HG03280 (cell line): Measurements from ENCODE around the gene FGG.

Source experiments
- ATAC-seq: cut with Tn5 transposase; IDR thresholded peaks from one replicate; pipeline ENCODE4 v1.9.1; 2021; ENCODE audit warnings: mild to moderate bottlenecking, moderate library complexity; ENCODE audit not compliant: unreplicated experiment

The FGG gene

DNA sequence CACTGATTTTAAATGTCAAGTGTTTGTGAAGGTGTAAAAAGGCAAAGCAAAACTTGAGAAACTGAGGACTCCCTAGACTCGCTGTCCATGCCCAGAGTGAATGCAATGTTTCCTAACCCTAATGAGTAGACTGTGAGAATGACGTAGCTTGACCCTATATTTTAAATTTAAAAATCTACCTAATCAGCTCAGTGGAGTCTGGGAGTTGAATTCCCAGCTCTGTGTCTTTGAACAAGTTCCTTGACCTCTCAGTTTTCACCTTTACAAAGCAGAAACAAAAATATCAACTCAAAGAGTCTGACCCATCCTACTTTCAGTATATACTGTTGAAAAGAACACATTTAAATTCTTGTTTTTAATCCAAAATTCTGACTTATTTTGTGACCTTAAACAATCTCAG lies 24.3 kb downstream of the FGG start:
- no peak for ATAC-seq

DNA sequence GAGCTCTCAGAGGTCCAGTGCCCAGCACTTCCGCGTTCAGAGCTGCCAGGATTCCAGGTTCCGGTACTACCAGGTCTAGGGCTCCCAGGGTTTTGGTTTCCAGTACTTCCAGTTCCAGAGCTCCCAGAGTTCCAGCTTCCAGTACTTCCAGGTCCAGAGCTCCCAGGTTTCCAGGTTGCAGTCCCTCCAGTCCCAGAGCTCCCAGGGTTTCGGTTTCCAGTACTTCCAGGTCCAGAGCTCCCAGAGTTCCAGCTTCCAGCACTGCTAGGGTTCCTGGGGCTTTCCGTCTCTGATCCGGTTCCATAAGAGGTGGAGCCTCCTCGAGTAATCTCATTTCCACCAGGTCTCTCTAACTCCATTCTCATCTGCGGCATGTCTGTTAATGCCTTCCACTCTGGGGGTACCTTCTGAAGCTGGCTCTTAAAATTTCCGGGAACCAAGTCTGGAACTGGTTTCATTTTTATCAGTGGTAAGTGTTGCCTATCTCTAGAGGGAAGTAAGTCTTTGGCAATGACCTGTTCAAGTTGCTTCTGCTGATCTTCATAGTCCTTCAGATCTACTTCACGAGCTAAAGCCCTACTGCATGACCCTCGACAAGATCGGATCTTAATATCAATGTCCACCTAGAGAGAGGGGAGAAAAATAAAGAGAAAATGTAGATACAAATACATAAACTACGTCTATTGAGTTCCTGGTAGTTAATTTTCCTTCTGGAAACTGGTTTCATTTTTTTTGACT lies 26.0 kb downstream of the FGG start:
- no peak for ATAC-seq

DNA sequence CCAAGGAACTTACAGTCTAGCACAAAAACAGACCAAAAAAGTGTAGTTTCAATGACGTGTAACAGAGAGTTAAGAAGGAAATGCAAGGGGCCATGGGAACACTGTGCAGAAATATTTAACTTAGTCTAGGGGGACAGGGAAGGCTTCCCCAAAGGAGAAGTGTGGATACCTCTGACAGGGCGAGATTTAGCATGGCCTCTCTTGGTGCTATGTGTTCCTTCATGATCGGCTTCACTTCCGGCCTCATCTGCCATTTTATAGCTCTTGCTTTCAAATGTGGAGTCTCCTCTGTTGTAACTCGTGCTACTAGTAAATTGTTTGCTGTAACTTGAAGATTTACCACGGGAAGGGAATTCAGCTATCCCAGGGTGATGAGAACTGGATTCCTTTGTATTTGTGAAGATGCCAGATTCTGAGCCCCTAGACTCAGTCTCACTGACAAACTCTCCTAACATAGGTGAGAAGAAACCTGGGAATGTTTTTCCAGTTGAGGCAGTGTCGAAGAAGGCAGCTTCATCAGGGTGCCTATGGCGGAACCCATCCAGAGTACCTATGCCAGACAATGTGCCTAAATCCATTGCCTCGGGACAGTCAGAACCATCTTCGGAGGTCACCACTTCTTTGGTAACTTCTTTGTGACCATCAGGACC lies 27.0 kb downstream of the FGG start:
- no peak for ATAC-seq

DNA sequence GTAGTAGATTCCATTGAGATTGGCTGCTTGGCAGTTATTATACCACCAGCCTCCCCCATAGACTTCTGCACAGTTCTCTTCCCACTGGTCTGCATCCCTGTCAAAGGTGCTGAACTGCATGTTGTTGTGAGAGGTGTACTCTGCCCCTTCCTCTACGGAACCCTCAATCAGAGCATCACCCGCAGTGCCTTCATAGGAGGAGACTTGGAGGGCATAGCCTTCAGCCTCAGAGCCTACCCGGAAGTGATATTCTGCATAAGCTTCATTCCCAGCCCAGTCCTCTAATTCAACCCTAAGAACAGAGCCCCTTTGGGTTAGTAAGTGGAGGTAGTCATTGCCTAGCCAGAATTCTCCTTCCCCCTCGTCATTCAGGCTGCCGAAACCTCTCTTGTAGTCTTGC lies 28.2 kb downstream of the FGG start:
- no peak for ATAC-seq

DNA sequence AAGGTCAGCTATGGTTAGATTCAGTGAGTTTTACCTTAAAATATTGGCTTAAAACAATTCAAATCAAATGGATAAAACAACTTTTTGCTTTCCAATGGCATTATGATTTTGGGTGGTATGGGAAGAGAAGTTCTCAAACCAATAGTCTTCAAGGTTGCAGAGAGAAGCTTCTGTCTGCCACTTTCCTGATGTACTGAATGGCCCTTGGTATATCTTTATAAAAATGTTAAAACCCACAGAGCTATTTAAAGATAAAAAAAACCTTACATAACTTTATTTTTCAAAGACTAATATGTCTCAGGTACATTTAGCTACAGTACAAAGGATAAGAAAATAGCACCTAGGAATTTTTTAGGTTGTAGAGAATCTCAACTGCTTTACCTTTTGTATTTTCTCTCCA lies 28.8 kb downstream of the FGG start:
- ATAC-seq, result no peak

DNA sequence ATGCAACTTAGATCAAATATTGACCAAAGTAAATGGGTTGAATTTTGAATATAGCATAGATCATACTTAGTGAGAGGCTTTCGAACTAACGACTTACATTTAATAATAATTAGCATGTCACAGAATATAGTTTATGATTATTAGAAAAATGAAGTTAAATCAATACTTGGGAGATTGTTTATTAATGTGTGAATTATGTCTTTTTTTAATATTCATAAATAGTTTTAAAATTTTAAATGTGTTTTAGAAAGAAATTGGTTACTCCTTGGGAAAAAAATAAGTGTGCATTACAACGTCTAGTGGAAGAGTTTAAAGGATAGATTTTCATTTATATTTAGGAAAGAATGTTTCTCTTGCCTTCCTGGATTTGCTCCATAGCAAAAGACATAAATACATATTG lies 29.2 kb downstream of the FGG start:
- no peak for ATAC-seq

DNA sequence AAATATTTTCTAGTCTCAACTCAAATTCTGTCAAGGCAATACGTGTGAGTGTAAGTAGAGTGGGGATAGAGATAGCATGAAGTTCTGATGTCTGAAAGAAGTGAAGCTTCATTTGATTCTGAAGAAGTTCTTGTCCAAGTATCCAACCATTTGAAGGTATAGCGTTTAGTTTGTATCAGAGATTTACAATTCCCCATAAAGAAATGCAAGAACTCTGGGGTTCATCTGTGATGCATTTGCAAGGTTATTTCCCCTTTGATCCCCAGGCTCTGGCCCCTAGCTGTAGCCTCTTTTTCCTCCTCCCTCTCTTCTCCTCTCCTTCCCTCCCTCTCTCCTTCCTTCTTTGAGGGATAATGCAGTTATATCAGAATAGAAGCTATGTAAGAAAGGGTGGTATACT lies 29.7 kb downstream of the FGG start:
- ATAC-seq, result no peak

DNA sequence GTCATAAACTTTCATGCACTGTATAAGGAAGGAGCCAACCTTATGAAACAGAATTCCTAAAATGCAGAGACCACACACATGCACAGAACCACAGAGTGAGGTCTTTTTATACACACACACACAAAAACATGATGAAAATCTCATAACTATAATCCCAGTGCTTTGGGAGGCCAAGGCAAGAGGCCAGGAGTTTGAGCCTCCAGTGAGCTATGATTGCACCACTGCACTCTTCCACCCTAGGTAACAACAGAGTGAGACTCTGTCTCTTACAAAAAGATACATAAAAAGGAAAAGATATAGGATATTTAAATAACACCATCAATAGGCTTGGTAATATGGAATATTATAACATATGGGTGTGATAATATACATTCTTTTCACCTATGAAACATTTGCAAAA lies 32.5 kb downstream of the FGG start:
- no peak for ATAC-seq

DNA sequence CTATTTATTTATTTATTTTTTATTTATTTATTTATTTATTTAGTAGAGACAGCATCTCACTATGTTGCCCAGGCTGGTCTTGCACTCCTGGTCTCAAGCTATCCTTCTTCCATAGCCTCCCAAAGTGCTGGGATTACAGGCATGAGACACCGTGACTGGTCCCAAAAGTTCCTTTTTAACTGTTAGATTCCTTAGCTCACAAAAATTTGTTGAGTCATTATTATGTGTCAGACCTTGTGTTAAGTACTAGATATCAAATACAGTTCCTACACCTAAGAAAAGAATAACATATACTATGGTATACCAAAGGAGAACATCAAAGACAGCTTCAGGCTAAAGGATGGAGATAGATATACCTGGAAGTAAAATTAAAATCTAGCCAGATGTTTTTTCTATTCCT lies 33.5 kb downstream of the FGG start:
- ATAC-seq, result no peak

DNA sequence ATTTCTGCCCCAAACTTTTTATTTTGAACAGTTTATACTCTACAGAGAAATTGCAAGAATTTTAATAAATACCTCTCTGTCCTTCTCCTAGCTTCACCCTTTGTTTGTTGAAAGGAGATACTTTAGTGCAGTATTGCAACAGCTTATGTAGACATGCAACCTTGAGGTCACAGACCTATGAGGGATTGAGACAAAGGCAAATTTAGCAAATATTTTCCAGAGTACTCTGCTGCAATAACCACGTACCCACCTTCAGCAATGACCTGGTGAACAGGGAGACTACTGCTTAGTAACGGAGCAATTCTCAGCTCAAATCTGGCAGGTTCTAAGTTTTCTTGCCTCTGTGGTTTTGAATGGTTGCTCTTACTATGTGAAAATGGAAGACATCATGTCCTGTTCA lies 35.1 kb downstream of the FGG start:
- ATAC-seq, result no peak

DNA sequence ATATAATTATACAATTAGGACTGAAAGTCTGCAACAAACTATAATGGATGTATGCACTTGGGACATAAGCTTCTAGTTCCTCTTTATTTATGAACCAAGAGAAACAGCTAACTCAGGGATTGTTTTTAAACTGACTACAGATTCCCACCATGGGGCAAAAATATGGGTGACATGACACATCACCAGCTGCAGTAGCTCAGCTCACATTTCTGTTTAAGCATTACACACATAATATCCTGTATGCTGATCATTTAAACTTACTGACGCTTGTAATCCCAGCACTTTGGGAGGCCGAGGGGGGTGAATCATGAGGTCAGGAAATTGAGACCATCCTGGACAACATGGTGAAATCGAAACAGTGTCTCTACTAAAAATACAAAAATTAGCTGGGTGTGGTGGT lies 38.1 kb downstream of the FGG start:
- no peak for ATAC-seq

DNA sequence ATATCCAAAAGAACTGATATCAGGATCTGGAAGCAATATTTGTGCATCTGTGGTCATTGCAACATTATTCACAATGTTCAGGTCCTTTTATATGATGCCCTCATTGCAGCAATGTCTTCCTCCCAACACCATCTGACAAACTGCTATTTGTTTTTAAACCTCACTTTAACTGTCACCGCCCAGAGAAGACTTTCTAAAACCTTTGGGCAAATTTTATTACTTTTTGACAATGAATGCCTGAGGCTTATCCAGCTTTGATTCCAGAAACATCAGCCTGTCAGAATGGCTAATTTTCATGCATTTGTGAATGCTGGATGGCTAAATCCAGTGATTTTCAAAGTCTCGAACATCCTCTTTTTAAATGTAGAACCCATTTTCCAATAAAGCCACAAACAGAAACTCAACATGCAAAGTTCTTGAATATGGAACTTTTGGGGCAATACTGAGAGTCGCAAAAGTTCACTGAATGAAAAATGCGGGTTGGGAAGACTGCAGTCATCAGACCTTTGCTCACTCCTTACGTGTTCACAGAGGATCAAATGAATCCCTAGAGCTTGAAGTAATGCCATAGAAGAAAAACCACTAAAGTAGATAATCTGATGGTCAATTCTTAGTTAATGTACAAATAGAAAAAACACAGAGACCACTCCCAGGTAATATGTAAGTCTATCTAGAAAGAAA lies 39.1 kb downstream of the FGG start:
- no peak for ATAC-seq

DNA sequence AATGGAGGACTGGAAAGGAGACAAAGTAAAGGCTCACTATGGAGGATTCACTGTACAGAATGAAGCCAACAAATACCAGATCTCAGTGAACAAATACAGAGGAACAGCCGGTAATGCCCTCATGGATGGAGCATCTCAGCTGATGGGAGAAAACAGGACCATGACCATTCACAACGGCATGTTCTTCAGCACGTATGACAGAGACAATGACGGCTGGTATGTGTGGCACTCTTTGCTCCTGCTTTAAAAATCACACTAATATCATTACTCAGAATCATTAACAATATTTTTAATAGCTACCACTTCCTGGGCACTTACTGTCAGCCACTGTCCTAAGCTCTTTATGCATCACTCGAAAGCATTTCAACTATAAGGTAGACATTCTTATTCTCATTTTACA lies 42.9 kb downstream of the FGG start:
- ATAC-seq, result no peak

DNA sequence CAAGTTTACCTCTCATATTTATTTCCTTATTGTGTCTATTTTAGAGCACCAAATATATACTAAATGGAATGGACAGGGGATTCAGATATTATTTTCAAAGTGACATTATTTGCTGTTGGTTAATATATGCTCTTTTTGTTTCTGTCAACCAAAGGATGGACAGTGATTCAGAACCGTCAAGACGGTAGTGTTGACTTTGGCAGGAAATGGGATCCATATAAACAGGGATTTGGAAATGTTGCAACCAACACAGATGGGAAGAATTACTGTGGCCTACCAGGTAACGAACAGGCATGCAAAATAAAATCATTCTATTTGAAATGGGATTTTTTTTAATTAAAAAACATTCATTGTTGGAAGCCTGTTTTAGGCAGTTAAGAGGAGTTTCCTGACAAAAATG lies 43.4 kb downstream of the FGG start:
- no peak for ATAC-seq

DNA sequence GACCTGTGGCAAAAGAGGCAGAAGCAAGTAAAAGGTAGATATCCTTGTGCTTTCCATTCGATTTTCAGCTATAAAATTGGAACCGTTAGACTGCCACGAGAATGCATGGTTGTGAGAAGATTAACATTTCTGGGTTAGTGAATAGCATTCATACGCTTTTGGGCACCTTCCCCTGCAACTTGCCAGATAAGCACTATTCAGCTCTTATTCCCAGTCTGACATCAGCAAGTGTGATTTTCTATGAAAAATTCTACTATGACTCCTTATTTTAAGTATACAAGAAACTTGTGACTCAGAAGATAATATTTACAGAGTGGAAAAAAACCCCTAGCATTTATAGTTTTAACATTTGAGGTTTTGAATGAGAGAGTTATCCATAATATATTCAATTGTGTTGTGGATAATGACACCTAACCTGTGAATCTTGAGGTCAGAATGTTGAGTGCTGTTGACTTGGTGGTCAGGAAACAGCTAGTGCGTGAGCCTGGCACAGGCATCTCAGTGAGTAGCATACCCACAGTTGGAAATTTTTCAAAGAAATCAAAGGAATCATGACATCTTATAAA lies 45.7 kb downstream of the FGG start:
- no peak for ATAC-seq

DNA sequence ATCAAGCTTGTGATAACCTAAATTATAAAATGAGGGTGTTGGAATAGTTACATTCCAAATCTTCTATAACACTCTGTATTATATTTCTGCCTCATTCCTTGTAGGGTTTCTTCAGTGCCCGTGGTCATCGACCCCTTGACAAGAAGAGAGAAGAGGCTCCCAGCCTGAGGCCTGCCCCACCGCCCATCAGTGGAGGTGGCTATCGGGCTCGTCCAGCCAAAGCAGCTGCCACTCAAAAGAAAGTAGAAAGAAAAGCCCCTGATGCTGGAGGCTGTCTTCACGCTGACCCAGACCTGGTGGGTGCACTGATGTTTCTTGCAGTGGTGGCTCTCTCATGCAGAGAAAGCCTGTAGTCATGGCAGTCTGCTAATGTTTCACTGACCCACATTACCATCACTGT lies 46.8 kb downstream of the FGG start:
- ATAC-seq, result no peak

DNA sequence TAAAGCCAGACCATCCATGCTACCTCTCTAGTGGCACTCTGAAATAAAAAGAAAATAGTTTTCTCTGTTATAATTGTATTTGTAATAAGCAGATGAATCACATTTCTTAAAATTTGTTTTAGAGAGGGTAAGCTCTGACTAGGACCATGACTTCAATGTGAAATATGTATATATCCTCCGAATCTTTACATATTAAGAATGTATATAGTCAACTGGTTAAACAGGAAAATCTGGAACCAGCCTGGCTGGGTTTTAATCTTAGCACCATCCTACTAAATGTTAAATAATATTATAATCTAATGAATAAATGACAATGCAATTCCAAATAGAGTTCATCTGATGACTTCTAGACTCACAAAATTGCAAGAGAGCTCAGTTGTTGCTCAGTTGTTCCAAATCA lies 48.1 kb downstream of the FGG start:
- no peak for ATAC-seq

DNA sequence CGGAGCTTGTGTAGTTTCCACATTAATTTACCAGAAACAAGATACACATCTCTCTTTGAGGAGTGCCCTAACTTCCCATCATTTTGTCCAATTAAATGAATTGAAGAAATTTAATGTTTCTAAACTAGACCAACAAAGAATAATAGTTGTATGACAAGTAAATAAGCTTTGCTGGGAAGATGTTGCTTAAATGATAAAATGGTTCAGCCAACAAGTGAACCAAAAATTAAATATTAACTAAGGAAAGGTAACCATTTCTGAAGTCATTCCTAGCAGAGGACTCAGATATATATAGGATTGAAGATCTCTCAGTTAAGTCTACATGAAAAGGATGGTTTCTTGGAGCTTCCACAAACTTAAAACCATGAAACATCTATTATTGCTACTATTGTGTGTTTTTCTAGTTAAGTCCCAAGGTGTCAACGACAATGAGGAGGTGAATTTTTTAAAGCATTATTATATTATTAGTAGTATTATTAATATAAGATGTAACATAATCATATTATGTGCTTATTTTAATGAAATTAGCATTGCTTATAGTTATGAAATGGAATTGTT lies 49.7 kb downstream of the FGG start, which contains the start of gene FGB:
Gene FGB, plus strand, starts transcription at position 315 of the 558 bp plus-strand sequence. Its CDS starts 8 bp downstream, at position 323.
- ATAC-seq, result no peak

DNA sequence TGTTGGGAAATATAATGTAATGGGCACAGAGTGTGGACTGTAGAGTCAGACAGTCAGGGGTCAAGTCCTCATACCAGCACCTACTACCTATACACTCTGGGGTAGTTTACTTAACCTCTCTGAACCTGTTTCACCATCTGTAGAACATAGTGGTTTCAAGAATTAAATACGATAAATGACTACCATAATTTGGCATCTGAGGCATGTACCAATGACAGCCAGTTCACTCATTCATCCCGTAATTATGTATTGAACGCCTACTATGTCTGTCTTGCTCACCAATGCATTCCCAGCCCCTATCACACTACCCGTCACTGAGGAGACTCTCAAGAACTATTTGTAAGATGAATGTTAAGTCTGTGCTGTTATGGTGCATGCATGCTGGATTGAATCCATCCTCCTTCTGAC lies 51.6 kb downstream of the FGG start:
- ATAC-seq, result no peak

DNA sequence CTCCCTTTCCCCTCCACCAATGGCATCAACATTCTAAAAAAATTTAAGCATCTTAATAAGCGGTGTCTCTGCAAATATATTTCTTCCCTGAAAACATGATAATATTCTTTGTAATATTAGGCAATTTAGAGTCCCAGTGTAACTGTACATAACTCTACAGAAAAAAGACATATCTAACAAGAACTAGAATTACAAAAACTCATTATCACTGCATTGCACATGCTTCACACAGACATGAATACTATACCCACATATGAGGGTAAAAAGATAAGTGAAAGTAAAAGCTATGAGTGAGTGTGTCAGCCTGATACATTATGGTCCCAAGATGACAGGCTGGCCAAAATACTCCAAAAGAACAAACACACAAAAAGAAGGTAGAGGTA lies 52.0 kb downstream of the FGG start:
- no peak for ATAC-seq
